Caco-2 (cell line): Measurements from ENCODE around the gene CHAF1A. TPM values are rescaled to one million over a fixed set of nuclear protein-coding genes. Genes with fewer than 3 reads are reported as not detected.

ENCODE experiments used
- BruUV-seq: library from RNA; stranded (reverse); fragments of 400-500 nt; replicated peaks from 2 replicates; lab custom pipeline; 2021; lab: Mats Ljungman, UMichigan
- CTCF ChIA-PET: fragments of 300-600 bp; sonication (Branson Sonifier 250); formaldehyde crosslinking; loops from one replicate; lab custom pipeline; 2022; ENCODE audit warnings: antibody characterized with exemption; lab: Charles Lee
- POLR2A ChIA-PET: fragments of 300-600 bp; sonication (Branson Sonifier 250); formaldehyde crosslinking; loops from one replicate; lab custom pipeline; 2022; ENCODE audit warnings: antibody characterized with exemption; lab: Charles Lee
- DNase-seq, 2 experiments: peaks; one replicate each; pipeline versions ENCODE4 v3.0.0 to v3.0.0-alpha.2; 2020 to 2022
- H3K27me3 ChIP-seq: replicated peaks from 2 replicates; pipeline ENCODE4 v1.6.0; 2011; ENCODE audit warnings: low read length; ENCODE audit not compliant: control insufficient read depth, insufficient read depth
- H3K36me3 ChIP-seq: 2 replicates; pipeline ENCODE4 v1.5.1; 2011; ENCODE audit warnings: low read length; ENCODE audit not compliant: control insufficient read depth, insufficient read depth
- H3K4me1 ChIP-seq: fragments of 250-450 bp; sonication (Bioruptor Pico); 2 replicates; pipeline ENCODE4 v1.5.1; 2020; ENCODE audit warnings: mild to moderate bottlenecking
- H3K4me3 ChIP-seq: 2 replicates; pipeline ENCODE4 v1.5.1; 2011; ENCODE audit warnings: low read depth, mild to moderate bottlenecking, control low read depth, low read length
- H3K9me3 ChIP-seq: fragments of 250-450 bp; sonication (Bioruptor Pico); 2 replicates; pipeline ENCODE4 v1.5.1; 2020; ENCODE audit warnings: mild to moderate bottlenecking, moderate library complexity
- H3K27ac Mint-ChIP-seq: one replicate; pipeline ENCODE4 v1.8.0; 2022; ENCODE audit warnings: mixed read lengths; ENCODE audit not compliant: unreplicated experiment
- H3K27me3 Mint-ChIP-seq: one replicate; pipeline ENCODE4 v1.8.0; 2022; ENCODE audit warnings: mixed read lengths; ENCODE audit not compliant: insufficient read depth, unreplicated experiment
- H3K36me3 Mint-ChIP-seq: one replicate; pipeline ENCODE4 v1.8.0; 2022; ENCODE audit warnings: mild to moderate bottlenecking, mixed read lengths; ENCODE audit not compliant: insufficient read depth, unreplicated experiment
- H3K4me1 Mint-ChIP-seq: one replicate; pipeline ENCODE4 v1.8.0; 2022; ENCODE audit warnings: low read depth, mixed read lengths; ENCODE audit not compliant: unreplicated experiment
- H3K4me3 Mint-ChIP-seq: one replicate; pipeline ENCODE4 v1.8.0; 2022; ENCODE audit warnings: mild to moderate bottlenecking, moderate library complexity, mixed read lengths; ENCODE audit not compliant: unreplicated experiment
- H3K9me3 Mint-ChIP-seq: one replicate; pipeline ENCODE4 v1.8.0; 2022; ENCODE audit warnings: mixed read lengths; ENCODE audit not compliant: unreplicated experiment
- CTCF ChIP-seq, 2 experiments: fragments of 200-600 bp in 1 of 2; IDR thresholded peaks; 1 replicate in 1 of 2; 2 replicates in 1 of 2; pipeline versions ENCODE4 v1.5.1 to v1.8.0; 2011 to 2022; ENCODE audit warnings: antibody characterized with exemption in 1 of 2, control low read depth in 1 of 2, inconsistent platforms in 1 of 2, low read depth in 1 of 2, low read length in 1 of 2, mild to moderate bottlenecking in 1 of 2, moderate library complexity in 1 of 2; ENCODE audit not compliant: insufficient read depth in 1 of 2, severe bottlenecking in 1 of 2, unreplicated experiment in 1 of 2
- intact Hi-C: fragments of 100-400 bp; cut with micrococcal nuclease; formaldehyde crosslinking; loops from one replicate; pipeline ENCODE4 v1.10.0; 2022; ENCODE audit not compliant: unreplicated experiment
- total RNA-seq: library from RNA; stranded (reverse); gene quantifications from 2 replicates; pipeline ENCODE4 v1.2.3, GENCODE V29; 2022

The CHAF1A gene
- total RNA-seq, 1 experiment from 2014 or later = 63.1 TPM

- POLR2A ChIA-PET = interaction anchor here (1.1 kb wide), 1 partner anchor 27 kb away, joined by 3 read pairs; no protein-coding TSS in a partner anchor
- Mint-ChIP-seq H3K9me3 (no peaks in the 10 kb centered on the region), H3K4me1 (no peaks in the 10 kb centered on the region), H3K27me3 (no peaks in the 10 kb centered on the region), H3K27ac (no peak overlapping the region), H3K4me3 (no peak overlapping the region), H3K36me3 (peaks cover 82% of the 10 kb centered on the region)
- no peak for DNase-seq
- no peak overlapping the region for H3K4me3 ChIP-seq
- CTCF ChIA-PET = no interaction called here
- H3K9me3 ChIP-seq = no peaks in the 10 kb centered on the region
- peaks cover 1% of the 10 kb centered on the region; the same call in 1 of the 2 replicates for H3K36me3 ChIP-seq
- no peaks in the 10 kb centered on the region for H3K4me1 ChIP-seq
- no peak for TF ChIP-seq CTCF (IDR thresholded peaks at IDR 0.05; ENCODE audit: insufficient read depth in 1 of 2, low read depth in 1 of 2, low read length in 1 of 2, severe bottlenecking in 1 of 2, unreplicated experiment in 1 of 2)
- BruUV-seq = no TSS peak
- intact Hi-C loops = no loop called here
- no peaks in the 10 kb centered on the region for H3K27me3 ChIP-seq
Observed at GRCh38 chr19:4443966-4444764, 41.7 kb downstream of the CHAF1A start.

GRCh38 chr19:4444765-4445741 is 42.6 kb downstream of the CHAF1A start:
- no peak overlapping the region for H3K27ac Mint-ChIP-seq
- no peaks in the 10 kb centered on the region for H3K4me1 Mint-ChIP-seq
- H3K4me3 ChIP-seq = no peak overlapping the region
- H3K9me3 ChIP-seq = no peaks in the 10 kb centered on the region
- no peak for DNase-seq
- H3K9me3 Mint-ChIP-seq = no peaks in the 10 kb centered on the region
- H3K4me3 Mint-ChIP-seq = no peak overlapping the region
- H3K36me3 ChIP-seq = peaks cover 1% of the 10 kb centered on the region; the same call in 1 of the 2 replicates
- TSS peak; percentile 69 for BruUV-seq
- intact Hi-C loops = no loop called here
- no peaks in the 10 kb centered on the region for H3K27me3 ChIP-seq
- ChIA-PET POLR2A (no interaction called here), CTCF (no interaction called here)
- no peak for TF ChIP-seq CTCF (IDR thresholded peaks at IDR 0.05; ENCODE audit: insufficient read depth in 1 of 2, low read depth in 1 of 2, low read length in 1 of 2, severe bottlenecking in 1 of 2, unreplicated experiment in 1 of 2)
- H3K27me3 Mint-ChIP-seq = no peaks in the 10 kb centered on the region
- H3K4me1 ChIP-seq = no peaks in the 10 kb centered on the region
- H3K36me3 Mint-ChIP-seq = peaks cover 82% of the 10 kb centered on the region
